NOMO-1 (cell line): ENCODE results near the gene BEST4.
"Not testable (repeated sequence)": the region's sequence is repeated elsewhere in the genome, so short reads cannot be mapped to it uniquely, and the experiment has no call there.

Experiments used
- DNase-seq, 2 experiments: peaks; one replicate each; lab custom pipeline; 2025; ENCODE audit not compliant: unreplicated experiment in 2 of 2; lab: John Stamatoyannopoulos, UW

Gene BEST4

DNA sequence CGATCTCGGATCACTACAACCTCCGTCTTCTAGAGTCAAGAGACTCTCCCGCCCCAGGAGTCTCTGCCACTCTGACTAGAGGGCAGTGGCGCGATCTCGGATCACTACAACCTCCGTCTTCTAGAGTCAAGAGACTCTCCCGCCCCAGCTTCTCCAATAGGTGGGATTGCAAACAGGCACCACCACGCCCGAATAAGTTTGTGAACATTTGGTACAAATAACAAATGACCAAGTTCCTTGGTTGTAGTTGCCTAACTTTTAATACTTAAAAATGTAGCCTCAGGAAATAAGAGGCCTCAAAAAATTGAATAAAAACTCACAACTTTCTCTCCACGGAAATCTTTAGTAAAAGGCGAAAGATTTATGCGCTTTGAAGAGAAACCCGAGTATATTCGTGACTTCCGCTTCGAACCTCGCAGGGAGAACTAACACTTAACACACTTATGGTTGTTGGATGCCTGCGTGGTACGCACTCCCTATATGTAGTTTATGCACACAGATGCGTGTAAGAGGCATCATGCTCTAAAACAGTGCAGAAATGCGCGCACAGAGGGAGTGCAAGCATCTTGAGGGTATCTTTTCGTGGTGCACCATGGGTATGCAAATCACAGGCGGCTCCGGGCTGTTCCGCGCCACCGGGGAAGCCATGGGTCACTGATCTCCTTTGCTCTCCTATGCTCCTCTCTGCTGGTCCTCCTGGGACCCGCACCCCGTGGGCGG, 31.8 kb upstream of the BEST4 start:
- DNase-seq, result peak; percentile 89 to 96

DNA sequence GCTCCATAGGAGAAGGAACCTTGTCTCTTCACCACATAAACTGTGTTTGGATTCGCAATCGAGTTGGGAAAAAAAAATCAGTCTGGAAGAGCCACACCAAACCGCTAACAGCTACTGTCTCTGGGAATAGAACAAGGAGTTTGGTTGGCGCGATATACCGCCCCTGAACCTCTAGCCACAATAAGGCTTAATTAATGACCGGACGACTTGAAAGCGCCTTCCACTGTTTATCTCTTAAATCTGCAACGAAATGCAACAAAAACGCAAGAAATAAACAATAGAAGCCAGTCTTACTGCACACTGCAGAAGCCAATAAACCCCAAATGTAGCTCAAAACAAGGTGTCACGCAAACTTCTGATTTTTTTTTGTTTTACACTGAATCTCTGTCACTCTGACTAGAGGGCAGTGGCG, 31.2 kb upstream of the BEST4 start:
- no peak for DNase-seq

DNA sequence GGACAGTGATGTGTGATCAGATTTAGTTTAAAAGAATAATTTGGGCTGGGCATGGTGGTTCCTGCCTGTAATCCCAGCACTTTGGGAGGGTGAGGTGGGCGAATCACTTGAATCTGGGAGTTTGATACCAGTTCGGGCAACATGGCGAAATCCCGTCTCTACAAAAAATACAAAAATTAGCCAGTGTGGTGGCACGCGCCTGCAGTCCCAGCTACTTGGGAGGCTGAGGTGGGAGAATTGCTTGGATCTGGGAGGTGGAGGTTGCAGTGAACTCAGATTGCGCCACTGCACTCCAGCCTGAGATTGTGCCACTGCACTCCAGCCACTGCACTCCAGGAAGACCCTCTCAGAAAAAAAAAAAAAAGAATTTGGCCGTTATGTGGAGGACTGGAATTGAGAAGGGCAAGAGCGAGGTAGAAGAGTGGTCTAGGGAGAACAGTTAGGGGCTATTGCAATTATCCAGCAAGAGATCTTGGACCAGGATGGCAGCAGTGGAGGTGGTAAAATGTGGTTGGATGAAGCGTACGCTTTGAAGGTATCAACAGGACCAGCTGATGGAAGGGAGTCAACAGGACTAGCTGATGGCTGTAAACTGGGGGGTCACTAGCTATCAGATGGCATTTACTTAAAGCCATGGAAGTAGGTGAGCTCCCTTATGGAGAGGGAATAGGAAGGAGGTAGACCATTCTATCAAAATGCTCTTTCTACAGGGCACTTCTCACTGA, 30.0 kb upstream of the BEST4 start:
- no peak for DNase-seq

DNA sequence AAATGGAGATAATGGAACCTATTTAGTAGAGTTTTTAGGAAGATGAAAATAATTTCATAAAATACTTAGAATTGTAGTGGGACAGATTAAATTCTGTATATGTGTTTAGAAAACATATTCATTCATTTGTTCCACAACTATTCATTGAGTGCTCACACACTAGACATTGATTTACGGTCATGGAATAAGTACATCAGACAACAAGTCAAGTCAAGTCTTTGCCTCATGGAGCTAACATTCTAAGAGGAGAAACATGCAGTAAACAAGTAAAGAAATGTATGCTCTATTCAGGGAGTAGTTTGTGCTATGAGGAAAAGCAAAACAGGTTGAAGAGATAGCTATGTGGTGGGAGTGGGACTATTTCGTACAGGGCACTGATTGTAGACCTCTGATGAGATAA, 29.3 kb upstream of the BEST4 start:
- DNase-seq, result no peak

DNA sequence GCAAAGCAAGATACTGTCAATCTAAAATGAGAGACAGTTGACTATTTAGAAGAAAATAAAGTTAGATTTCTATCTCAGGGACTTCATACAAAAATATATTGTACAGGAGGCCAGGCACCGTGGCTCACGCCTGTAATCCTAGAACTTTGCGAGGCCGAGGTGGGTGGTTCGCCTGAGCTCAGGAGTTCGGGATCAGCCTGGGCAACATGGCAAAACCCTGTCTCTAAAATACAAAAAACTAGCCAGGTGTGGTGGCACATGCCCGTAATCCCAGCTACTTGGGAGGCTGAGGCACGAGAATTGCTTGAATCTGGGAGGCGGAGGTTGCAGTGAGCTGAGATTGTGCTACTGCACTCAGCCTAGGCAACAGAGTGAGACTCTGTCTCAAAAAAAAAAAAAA, 28.0 kb upstream of the BEST4 start:
- not testable (repeated sequence) for DNase-seq

DNA sequence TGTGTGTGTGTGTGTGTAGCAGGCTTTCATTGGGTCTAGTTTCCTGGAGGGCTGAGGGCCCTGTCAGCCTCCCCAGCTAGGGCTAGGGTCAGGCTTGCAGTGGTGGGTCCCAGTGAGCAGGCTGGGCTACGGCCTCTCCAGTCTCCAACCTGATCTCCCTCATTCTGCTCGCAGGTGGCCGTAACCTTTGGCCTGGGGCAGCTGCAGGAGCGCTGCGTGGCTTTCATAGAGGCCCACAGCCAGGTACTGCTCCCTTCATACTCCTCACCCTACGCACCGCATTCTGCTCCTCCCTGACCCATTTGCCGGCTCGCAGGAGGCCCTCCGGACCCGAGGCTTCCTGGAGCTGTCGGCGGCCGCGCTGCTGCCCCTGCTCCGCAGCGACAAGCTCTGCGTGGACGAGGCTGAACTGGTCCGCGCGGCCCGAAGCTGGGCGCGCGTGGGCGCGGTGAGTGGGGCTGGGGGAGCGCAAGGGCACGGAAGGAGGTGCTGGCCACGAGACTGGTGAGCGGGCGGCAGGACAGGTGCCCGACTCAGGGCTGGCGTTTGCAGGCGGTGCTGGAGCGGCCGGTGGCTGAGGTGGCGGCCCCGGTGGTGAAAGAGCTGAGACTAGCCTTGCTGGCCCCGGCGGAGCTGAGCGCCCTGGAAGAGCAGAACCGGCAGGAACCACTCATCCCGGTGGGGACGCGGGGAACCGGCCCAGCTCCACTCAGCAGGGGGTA, 25.0 kb upstream of the BEST4 start:
- no peak for DNase-seq

DNA sequence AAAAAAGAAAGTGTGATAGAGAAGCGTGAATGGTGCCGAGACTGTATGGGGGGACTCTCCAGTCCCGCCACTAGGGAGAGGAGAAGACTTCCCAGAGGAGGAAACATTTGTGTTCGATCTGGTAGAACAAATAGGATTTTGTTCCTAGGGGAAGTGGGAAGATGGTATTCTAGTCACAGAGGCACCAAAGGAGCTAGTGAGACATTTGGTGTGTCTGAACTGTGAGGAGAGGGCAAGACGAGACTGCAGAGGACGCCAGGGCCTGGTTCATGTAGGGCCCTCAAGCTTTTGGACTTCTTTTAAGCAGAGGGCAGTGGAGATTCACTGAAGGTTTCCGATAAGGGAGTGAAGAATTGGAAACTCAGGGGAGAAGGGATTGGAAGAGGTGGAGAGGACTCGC, 23.3 kb upstream of the BEST4 start:
- no peak for DNase-seq

DNA sequence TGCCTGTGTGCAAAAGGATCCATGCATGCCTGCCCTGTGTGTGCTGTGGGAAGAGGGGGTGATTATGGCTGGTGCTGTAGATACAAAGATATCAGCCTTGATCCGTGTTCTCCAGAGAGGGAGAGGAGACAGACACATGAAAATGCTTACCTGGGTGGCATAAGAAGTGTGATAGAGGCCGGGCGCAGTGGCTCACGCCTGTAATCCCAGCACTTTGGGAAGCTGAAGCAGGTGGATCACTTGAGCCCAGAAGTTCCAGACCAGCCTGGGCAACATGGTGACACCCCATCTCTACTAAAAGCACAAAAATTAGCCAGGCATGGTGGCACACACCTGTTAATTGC, 22.8 kb upstream of the BEST4 start:
- DNase-seq, result not testable (repeated sequence)

DNA sequence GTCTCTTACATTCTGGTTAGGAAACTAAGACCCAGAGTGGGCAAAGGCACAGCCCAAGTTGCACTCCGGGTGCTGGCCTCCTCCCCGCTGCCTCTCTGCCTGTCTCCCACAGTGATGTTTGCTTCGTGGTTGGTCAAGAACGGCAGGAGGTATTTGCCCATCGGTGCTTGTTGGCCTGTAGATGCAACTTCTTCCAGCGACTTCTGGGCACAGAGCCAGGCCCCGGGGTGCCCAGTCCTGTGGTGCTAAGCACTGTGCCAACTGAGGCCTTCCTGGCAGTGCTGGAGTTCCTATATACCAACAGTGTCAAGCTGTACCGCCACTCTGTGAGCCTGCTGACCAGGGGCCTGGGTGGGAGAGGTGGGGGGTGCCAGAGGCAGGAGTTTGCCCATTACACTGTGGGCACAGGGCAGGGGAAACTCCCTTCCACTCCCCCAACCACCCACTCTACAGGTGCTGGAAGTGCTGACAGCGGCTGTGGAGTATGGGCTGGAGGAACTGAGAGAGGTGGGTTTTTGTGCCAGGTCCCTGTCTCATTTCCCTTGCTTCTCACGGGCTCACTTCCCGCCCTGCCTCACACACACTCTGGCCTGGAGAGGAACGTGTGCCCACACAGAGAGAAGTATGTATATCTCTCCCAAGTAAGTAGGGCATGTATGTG, 22.3 kb upstream of the BEST4 start:
- DNase-seq, result no peak

DNA sequence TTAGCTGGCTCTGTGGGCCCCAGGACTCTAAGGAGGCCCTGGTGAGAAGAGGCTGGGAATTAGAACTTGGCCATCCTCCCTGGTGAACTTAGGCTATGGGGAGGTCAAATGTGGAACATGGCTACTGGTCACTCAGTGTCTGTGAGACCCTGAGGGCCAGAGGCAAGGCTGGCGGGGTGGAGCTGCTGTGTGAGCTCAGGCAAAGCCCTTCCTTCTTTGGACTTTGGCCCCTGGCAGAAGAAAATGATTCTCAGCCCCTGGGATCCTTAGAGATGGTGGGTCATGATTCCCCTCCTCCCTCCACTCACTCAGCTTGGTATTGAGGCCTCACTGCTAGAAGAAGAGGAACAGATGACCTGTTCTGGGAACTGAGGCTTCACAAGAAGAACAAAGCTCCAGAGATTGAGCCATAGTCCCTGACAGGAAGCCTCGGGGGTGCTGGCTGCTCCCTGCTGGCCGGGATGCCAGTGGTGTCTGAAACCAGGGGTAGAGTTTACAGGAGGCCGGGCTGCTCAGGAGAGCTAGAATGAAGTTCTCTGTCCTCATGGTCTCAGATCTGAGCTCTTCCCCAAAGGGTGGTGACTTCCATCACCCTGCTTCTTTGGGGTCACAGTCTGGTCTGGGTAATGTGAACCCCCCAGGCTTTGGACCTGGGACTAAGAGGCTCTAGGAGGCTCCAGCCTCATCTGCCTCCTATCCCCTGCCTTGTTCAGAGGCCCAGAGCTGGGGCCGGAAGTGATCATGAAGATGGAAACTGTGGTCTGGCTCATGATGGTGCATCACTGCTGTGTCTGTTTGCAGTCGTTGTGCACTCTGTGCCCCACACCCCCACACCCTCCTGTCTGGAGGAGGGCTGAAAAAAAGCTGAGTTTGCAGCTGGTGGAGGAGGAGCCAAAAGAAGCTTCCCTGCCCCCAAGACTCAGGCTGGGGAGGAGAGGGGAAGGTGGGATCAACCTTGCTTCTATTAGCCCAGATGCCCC, 21.3 kb upstream of the BEST4 start:
- DNase-seq, result peak; percentile 53 to 68

DNA sequence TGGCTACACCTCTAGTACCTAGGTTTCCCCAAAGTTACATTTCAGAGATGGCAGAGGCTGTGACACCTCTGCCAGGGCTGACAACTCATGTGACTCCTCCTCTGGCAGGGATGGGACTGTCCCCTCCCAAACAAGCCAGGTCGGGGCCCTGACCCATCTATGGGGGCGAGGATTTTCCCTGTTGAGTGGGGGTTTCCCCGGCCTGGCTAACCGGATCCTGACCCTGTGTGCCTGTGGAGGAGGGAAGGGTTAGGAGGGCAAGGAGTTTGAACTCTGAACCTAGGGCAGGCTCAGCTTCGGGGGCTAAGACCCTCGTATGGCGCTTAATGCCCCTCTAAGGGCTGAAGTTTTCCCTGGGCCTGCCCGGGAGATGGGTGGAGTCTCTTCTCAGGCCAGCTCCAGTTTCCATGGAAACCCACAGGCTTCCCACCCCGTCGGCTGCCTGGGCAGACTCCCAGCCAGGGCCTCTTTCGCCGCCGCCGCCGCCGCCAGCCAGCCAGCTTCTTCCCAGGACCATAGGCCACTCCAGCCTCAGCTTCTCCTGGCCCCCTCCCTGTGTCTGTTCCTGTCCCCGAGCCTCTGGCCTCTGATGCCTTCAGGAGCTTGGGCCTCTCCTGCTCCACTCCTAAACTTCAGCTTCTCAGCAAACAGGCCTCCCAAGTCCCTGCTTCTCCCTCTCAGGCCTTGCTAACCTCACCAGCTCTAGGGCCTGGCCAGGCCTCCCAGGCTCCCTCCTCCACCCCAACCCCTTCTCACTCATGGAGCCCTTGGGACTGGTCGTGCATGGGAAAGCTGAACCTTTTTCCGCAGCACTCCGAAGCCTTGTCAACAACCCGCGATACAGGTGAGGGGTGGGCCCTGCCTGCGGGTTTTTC, 20.3 kb upstream of the BEST4 start, which contains the start of gene BTBD19:
Gene BTBD19, plus strand, starts transcription at position 461 of the 875 bp plus-strand sequence. Its CDS starts 298 bp downstream, at position 759.
- peak; percentile 20 to 23 for DNase-seq

DNA sequence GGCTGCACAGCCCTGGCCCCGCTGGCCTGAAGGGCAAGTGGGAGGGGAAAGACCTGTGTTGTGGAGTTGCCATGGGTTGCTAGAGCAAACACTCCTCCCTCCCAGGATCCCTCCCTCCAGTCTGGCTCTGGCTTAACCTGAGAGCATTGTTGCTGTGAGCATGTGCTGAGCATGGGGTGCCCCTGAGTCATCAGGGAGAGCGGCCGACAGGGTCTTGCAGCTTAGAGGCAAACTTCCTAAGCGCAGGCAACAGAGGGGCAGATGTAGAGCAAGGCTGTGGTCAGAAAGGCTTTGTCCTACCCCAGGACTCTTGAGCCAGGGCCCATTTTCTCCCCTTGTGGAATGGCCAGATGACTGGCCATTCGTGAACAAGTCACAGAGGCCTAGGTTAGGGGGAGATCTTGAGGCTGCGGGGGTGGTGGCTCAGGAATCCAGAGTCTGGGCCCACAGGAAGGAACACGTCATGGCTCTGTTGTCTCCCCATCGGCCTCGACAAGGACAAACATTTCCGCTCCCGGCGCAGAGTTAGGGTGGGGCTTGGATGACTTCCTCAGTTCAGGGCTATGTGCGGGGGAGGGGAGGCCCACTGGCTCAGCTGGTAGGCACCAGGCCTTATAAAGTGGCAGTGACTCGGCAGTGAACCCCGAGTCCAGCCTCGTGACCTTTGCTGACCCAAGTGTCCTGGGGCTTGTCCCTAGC, 19.5 kb upstream of the BEST4 start:
- DNase-seq, result peak; percentile 92 to 96

DNA sequence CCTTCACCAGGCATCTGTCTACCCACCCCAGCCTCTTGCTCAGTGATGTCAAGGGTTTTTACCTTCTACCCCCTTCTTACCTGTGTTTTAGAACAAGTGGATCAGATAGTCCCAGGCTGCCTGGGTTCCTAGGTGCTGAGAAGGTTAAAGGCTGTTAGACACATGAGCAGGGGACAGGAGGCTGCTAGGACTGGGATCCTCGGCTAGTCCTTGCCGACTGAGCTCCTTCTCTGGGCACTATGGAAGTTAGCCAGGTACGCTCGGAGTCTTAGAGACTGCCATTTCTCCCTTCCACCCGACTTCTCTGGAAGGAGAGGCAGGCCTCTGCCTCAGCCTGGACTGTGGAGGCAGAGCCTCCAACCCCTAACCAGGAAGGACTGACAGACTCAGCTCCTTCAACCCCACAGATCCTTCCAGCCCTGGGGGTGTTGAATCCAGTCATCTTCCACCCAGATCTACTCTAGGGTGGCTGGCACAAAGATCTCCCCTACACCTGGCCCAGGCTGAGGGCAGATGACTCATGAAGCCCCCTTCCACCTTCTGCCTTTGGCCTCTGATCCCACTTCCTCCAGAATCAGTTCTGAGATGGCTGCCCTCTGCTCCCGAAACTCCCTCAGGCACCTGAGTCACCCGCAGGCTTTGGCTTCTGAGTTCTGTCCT, 18.9 kb upstream of the BEST4 start, which contains the start of gene DYNLT4:
Gene DYNLT4, minus strand, starts transcription at position 648 of the 660 bp plus-strand sequence. CDS start 683 bp downstream, outside the sequence.
- no peak for DNase-seq

DNA sequence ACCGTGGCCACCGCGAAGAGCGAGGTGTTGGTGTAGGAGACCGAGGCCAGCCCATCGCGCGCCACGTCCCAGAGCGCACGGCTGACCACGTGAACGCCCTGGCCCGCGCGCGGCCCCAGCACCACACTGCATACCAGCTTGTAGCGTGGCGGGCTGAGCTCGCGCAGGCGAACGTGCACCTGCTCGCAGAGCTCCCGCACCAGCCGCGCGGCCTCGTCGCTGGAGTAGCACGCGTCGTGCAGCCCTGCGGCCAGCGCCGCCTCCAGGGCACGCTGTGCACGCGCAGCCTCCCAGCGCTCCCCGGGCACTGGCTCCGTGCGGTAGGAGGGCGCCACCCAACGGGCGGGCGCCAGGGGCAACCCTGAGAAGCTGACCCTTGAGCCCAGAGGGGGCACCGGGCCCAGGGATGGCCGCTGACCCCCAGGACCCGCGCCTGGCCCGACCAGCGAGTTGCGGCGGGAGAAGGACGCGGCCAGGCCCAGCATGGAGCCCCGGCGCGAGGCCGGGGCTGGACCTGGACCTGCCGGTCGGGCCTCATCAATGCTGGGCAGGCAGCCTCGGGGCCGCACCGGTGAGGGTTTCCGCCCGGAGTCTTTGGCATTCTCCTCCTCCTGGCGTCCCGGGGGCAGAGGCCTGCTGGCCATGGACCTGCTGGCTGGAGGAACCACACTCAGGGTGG, 18.2 kb upstream of the BEST4 start:
- no peak for DNase-seq

DNA sequence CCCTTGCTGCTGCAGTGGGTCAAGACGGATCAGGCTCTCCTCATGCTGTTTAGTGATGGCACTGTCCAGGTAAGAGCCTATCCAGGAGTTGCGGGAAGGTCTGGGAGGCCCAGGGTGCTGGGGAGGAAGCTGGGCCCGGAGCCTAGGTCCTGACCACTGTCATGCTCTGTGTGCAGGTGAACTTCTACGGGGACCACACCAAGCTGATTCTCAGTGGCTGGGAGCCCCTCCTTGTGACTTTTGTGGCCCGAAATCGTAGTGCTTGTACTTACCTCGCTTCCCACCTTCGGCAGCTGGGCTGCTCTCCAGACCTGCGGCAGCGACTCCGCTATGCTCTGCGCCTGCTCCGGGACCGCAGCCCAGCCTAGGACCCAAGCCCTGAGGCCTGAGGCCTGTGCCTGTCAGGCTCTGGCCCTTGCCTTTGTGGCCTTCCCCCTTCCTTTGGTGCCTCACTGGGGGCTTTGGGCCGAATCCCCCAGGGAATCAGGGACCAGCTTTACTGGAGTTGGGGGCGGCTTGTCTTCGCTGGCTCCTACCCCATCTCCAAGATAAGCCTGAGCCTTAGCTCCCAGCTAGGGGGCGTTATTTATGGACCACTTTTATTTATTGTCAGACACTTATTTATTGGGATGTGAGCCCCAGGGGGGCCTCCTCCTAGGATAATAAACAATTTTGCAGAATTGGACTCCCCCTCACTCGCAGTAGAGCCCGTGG, 17.5 kb upstream of the BEST4 start:
- DNase-seq, result no peak

DNA sequence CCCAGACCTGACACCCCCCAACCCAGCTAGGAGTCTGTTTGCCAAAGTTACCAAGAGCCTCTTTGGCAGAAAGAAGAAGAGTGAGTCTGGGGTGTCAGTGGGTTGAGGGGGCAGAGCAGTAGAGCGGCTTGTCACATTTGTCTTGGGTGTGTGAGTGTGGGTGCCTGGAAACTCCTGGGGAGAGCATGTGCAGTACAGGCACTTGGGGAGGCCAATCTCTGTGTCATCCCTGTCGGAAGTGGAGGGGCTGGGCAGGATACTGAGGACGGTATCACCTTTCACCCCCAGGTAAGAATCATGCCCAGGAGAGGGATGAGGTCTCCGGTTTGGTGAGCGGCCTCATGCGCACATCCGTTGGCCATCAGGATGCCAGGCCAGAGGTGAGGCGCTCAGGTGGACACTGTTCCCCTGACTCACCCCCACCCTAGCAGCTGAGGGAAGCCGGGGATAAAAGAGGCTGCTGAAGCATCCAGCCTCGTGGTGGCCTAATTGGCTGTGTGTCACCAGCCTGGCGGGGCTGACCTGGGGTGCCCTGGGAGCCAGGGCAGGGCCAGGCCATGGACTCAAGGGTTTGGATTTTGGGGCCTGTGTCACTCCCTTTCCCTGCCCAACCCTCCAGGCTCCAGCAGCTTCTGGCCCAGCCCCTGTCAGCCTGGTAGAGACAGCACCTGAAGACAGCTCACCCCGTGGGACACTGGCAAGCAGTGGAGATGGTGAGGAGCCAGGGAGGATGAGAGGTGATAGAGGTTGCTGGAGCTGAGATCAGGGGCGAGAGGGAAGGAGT, 15.5 kb upstream of the BEST4 start:
- no peak for DNase-seq
